A549 (cell line): ENCODE data around the gene SETBP1. TPM values are rescaled to one million over a fixed set of nuclear protein-coding genes. Genes with fewer than 3 reads are reported as not detected.

Experiments used
- ATAC-seq, 2 experiments: fragments of 200-7000 bp in 1 of 2; fragments of >200 bp in 1 of 2; cut with Nextera tagmentation in 1 of 2; cut with Tn5 transposase in 1 of 2; 3 replicates each; pipeline versions ENCODE4 v1.8.0 to v1.9.1; 2018 to 2020; ENCODE audit warnings: mild to moderate bottlenecking in 1 of 2, moderate library complexity in 1 of 2
- CTCF ChIA-PET: fragments of 300-600 bp; sonication (Branson Sonifier 250); formaldehyde crosslinking; extraction: SDS; loops from one replicate; lab custom pipeline; 2021; ENCODE audit warnings: antibody characterized with exemption, inconsistent platforms; lab: Yijun Ruan, JAX
- POLR2A ChIA-PET: fragments of 350-600 bp; formaldehyde crosslinking; extraction: SDS; loops from one replicate; lab custom pipeline; 2021; ENCODE audit warnings: antibody characterized with exemption, inconsistent platforms; lab: Yijun Ruan, JAX
- DNase-seq, 2 experiments: peaks; one replicate each; pipeline versions ENCODE4 v3.0.0 to v3.0.0-alpha.2; 2011 to 2016; ENCODE audit warnings: low read depth in 1 of 2, low spot score in 1 of 2
- FAIRE-seq: peaks from 2 replicates; lab custom pipeline; 2011; peaks lifted over from hg19 to GRCh38; lab: Jason Lieb, UNC
- H3K27ac ChIP-seq, 2 experiments: fragments of >200 bp; sonication (Bioruptor Twin); formaldehyde crosslinking; 3 replicates each; pipeline ENCODE4 v1.5.1; 2016 to 2017
- H3K4me1 ChIP-seq: fragments of >200 bp; sonication (Bioruptor Twin); formaldehyde crosslinking; 3 replicates; pipeline ENCODE4 v1.6.1; 2016
- H3K4me2 ChIP-seq: fragments of >200 bp; sonication (Bioruptor Twin); formaldehyde crosslinking; 3 replicates; pipeline ENCODE4 v1.6.1; 2016
- H3K4me3 ChIP-seq: fragments of >200 bp; sonication (Bioruptor Twin); formaldehyde crosslinking; 3 replicates; pipeline ENCODE4 v1.5.1; 2016
- H3K9me3 ChIP-seq: fragments of >200 bp; sonication (Bioruptor Twin); formaldehyde crosslinking; 3 replicates; pipeline ENCODE4 v1.6.1; 2016
- ATOH8 ChIP-seq: fragments of 250-450 bp; sonication (Bioruptor Pico); IDR thresholded peaks from 2 replicates; pipeline ENCODE4 v1.5.0; 2020; ENCODE audit warnings: low read depth, mild to moderate bottlenecking, moderate library complexity
- CBX8 ChIP-seq: fragments of 200-600 bp; sonication (generic); IDR thresholded peaks from 2 replicates; pipeline ENCODE4 v1.6.1; 2016
- CHD4 ChIP-seq: fragments of 200-600 bp; sonication (generic); IDR thresholded peaks from 2 replicates; pipeline ENCODE4 v1.6.1; 2016; ENCODE audit warnings: antibody characterized with exemption, mild to moderate bottlenecking, borderline replicate concordance
- E2F6 ChIP-seq: IDR thresholded peaks from 2 replicates; pipeline ENCODE4 v1.6.1; 2012; ENCODE audit warnings: low read depth, borderline replicate concordance
- EP300 ChIP-seq, 2 experiments: fragments of >200 bp; sonication (Bioruptor Twin); formaldehyde crosslinking; IDR thresholded peaks; 2 replicates in 1 of 2; 3 replicates in 1 of 2; pipeline ENCODE4 v1.6.1; 2016 to 2017
- FOSB ChIP-seq: fragments of 250-450 bp; sonication (Bioruptor Pico); IDR thresholded peaks from 2 replicates; pipeline ENCODE4 v1.5.0; 2020; ENCODE audit warnings: mild to moderate bottlenecking, moderate library complexity
- FOXS1 ChIP-seq: fragments of 250-450 bp; sonication (Bioruptor Pico); IDR thresholded peaks from 2 replicates; pipeline ENCODE4 v1.5.0; 2020; ENCODE audit warnings: mild to moderate bottlenecking, moderate library complexity
- HDAC2 ChIP-seq: fragments of 200-600 bp; sonication (generic); IDR thresholded peaks from 2 replicates; pipeline ENCODE4 v1.6.1; 2016
- HEYL ChIP-seq: fragments of 250-450 bp; sonication (Bioruptor Pico); IDR thresholded peaks from 2 replicates; pipeline ENCODE4 v1.8.0; 2021; ENCODE audit warnings: mild to moderate bottlenecking, moderate library complexity
- MAFK ChIP-seq: fragments of 450-650 bp; IDR thresholded peaks from 2 replicates; pipeline ENCODE4 v1.6.1; 2014; ENCODE audit not compliant: partially characterized antibody
- NFE2L2 ChIP-seq: fragments of 150-350 bp; conservative IDR thresholded peaks from 2 replicates; pipeline ENCODE4 v1.6.1; 2014; ENCODE audit warnings: low read length
- NPAS2 ChIP-seq: fragments of 250-450 bp; sonication (Bioruptor Pico); IDR thresholded peaks from 2 replicates; pipeline ENCODE4 v1.8.0; 2022; ENCODE audit warnings: mild to moderate bottlenecking, moderate library complexity, borderline replicate concordance
- NR3C1 ChIP-seq: fragments of >200 bp; sonication (Bioruptor Twin); formaldehyde crosslinking; IDR thresholded peaks from 3 replicates; pipeline ENCODE4 v1.6.1; 2017
- PHF8 ChIP-seq: fragments of 200-600 bp; sonication (generic); IDR thresholded peaks from 2 replicates; pipeline ENCODE4 v1.6.1; 2016; ENCODE audit warnings: low read depth, mild to moderate bottlenecking, antibody characterized with exemption, moderate library complexity, borderline replicate concordance
- RARB ChIP-seq: fragments of 250-450 bp; sonication (Bioruptor Pico); IDR thresholded peaks from 2 replicates; pipeline ENCODE4 v1.8.0; 2021; ENCODE audit warnings: mild to moderate bottlenecking, moderate library complexity
- REST ChIP-seq: fragments of 200-600 bp; sonication (generic); IDR thresholded peaks from 2 replicates; pipeline ENCODE4 v1.6.1; 2016; ENCODE audit warnings: antibody characterized with exemption, mild to moderate bottlenecking, moderate library complexity
- RFX5 ChIP-seq: fragments of 450-650 bp; IDR thresholded peaks from 2 replicates; pipeline ENCODE4 v1.7.1; 2014; ENCODE audit warnings: antibody characterized with exemption, mild to moderate bottlenecking, moderate library complexity
- TFCP2L1 ChIP-seq: fragments of 250-450 bp; sonication (Bioruptor Pico); IDR thresholded peaks from 2 replicates; pipeline ENCODE4 v1.5.0; 2021; ENCODE audit warnings: mild to moderate bottlenecking
- WGBS: methylation state at CpG from one replicate; pipeline ENCODE4 v1.1.6; 2017; ENCODE audit errors: missing lambda C conversion rate; 5-methylcytosine and 5-hydroxymethylcytosine counted together
- polyA plus RNA-seq, 4 experiments: library from polyadenylated mRNA; depleted of rRNA in 3 of 4; stranded (reverse); fragments of >200 nt; fragmentation: RNase III in 1 of 4; extraction: RNeasy Plus Mini Kit Qiagen cat#74134 plus additional on column Dnase treatment in 1 of 4; gene quantifications; 2 replicates in 3 of 4; 3 replicates in 1 of 4; pipeline ENCODE4 v1.2.3, GENCODE V29; 2011 to 2017

SETBP1 gene
- polyA plus RNA-seq, 2 of the 4 experiments (the other 2 are of a cell fraction) = 0.50 to 1.9 TPM

GRCh38 chr18:45102863-45103262 is 422.2 kb downstream of the SETBP1 start (continued):
- TF ChIP-seq NFE2L2 (no peak), RARB (CRISPR knock-in tag) (no peak), RFX5 (no peak), FOXS1 (CRISPR knock-in tag) (no peak), REST (no peak), PHF8 (no peak), HEYL (no peak)

GRCh38 chr18:45103319-45104048 is 422.8 kb downstream of the SETBP1 start:
- DNase-seq = no peak
- Histone ChIP-seq H3K27ac (no peak overlapping the region), H3K4me1 (no peaks in the 10 kb centered on the region), H3K9me3 (no peaks in the 10 kb centered on the region), H3K4me3 (no peak overlapping the region), H3K4me2 (no peak overlapping the region)
- no peak for TF ChIP-seq MAFK
- TF ChIP-seq HDAC2 = no peak
- no peak for TF ChIP-seq CBX8
- no peak for TF ChIP-seq CHD4
- no peak for TF ChIP-seq ATOH8 (CRISPR knock-in tag)
- TF ChIP-seq EP300 (IDR thresholded peaks at IDR 0.05) = no peak
- TF ChIP-seq NPAS2 (CRISPR knock-in tag) = no peak
- ChIA-PET CTCF (no interaction called here), POLR2A (no interaction called here)
- 11% methylated on average over 5 of the region's 5 CpGs for WGBS
- ATAC-seq = no peak
- no peak for FAIRE-seq

- Histone ChIP-seq H3K9me3 (no peaks in the 10 kb centered on the region), H3K4me3 (no peak overlapping the region), H3K27ac (no peak overlapping the region), H3K4me1 (no peaks in the 10 kb centered on the region), H3K4me2 (no peak overlapping the region)
- ATAC-seq (no peak), FAIRE-seq (no peak), DNase-seq (no peak)
- WGBS = 0% methylated on average over 1 of the region's 1 CpG
- CTCF ChIA-PET = no interaction called here
- POLR2A ChIA-PET = no interaction called here
- no peak for TF ChIP-seq NR3C1
Observed at GRCh38 chr18:45104049-45104395, 423.3 kb downstream of the SETBP1 start.

GRCh38 chr18:45106331-45106774 is 425.7 kb downstream of the SETBP1 start:
- POLR2A ChIA-PET = no interaction called here
- H3K9me3 ChIP-seq = no peaks in the 10 kb centered on the region
- WGBS = 0% methylated on average over 2 of the region's 2 CpGs
- TF ChIP-seq E2F6 = no peak
- no peak for TF ChIP-seq CBX8
- no peak for TF ChIP-seq FOSB (CRISPR knock-in tag)
- no peak for TF ChIP-seq ATOH8 (CRISPR knock-in tag)
- TF ChIP-seq TFCP2L1 (CRISPR knock-in tag) = no peak
- no peak for TF ChIP-seq NPAS2 (CRISPR knock-in tag)
- TF ChIP-seq, all 56 proteins: peak for 0
- Histone ChIP-seq H3K4me3 (no peak overlapping the region), H3K4me1 (no peaks in the 10 kb centered on the region), H3K27ac (no peak overlapping the region), H3K4me2 (no peak overlapping the region)
- FAIRE-seq = no peak
- no peak for ATAC-seq
- DNase-seq = no peak
- CTCF ChIA-PET = no interaction called here
